T1000 (cell line): ENCODE measurements around the gene PPP1R12B.
"Not testable (repeated sequence)": the region's sequence is repeated elsewhere in the genome, so short reads cannot be mapped to it uniquely, and the experiment has no call there.

Source experiments
- DNase-seq: peaks from one replicate; lab custom pipeline; 2025; ENCODE audit warnings: mixed read lengths; lab: John Stamatoyannopoulos, UW

The PPP1R12B gene

DNA sequence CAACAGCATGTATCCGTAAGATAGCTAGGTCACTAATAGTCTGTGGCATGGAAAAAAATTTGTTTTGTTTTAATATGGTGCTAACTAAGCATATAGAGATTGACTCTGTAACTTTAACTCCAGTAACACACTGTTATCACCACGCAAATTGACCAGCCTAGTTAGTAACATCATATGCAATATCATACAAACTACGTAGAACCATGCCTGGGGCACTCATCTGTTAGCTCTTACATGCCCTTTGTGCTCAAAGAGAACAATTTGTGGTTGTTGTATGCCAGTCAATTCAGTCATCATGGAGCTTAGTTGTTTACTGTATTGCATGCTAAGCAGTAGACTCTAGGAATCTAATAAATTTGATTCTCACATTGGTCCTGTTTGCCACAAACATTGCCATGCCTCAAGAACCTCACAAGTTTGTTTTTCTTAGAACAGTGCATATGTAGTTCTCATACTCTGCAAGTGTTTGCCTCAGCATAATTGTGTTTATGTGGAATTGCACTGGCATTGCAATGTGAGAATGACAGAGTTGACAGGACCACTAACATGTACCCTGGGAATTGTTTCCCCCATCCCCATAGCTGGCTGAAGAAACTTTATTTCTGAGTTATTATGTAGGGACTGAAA, 179.7 kb downstream of the PPP1R12B start:
- DNase-seq: not testable (repeated sequence)

DNA sequence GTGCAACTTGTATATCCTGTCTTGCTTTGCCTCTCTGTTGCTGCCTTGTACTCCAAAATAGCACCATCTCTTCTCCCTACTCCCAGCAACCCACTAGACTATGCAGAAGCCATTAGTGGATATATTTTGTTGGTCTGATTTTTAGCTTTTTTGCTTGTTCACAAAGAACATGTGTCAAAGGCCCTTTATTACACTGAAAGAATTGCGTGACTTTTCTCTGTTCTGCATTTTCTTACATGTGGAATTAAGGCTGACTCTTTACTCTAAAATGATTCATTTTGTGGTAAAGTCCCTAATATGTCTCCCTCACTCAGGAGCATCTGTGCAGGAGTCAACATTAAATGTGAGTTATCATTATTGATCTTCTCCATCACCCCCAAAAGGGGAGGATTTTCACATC, 182.2 kb downstream of the PPP1R12B start:
- DNase-seq: not testable (repeated sequence)

DNA sequence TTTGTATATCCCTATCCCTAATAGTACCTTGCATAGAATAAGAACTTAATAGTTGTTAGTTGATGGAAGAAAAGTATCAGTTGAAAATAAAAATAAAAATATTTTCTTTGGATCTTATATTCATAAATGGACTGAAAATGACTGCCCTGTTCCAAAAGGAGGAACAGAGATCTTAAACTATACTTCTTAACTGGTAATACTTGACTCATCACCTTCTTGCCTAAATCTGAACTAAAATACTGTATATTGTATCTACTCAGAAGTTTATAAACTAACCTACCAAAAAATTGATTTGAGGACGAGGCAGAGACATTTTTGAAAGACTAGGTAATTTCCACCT, 182.9 kb downstream of the PPP1R12B start:
- no peak for DNase-seq

DNA sequence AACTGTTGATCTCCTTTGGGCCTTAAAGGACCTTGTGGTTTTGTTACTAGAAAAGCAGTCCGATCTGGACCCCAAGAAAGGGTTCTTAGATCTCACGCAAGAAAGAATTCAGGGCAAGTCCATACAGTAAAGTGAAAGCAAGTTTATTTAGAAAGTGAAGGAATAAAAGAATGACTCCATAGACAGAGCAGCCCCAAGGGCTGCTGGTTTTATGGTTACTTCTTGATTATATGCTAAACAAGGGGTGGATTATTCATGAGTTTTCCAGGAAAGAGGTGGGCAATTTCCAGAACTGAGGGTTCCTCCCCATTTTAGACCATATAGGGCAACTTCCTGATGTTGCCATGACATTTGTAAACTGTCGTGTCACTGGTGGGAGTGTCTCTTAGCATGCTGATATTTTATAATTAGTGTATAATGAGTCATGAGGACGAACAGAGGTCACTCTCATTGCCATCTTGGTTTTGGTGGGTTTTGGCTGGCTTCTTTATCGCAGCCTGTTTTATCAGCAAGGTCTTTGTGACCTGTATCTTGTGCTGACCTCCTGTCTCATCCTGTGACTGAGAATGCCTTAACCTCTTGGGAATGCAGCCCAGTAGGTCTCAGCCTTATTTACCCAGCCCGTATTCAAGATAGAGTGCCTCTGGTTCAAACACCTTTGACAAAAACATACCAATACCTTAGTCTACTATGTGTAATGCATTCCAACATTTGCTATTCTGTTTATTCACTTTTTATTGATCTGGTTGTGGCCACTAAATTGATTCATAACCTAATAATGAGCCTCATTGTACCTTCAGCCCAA, 183.5 kb downstream of the PPP1R12B start:
- DNase-seq: not testable (repeated sequence)

DNA sequence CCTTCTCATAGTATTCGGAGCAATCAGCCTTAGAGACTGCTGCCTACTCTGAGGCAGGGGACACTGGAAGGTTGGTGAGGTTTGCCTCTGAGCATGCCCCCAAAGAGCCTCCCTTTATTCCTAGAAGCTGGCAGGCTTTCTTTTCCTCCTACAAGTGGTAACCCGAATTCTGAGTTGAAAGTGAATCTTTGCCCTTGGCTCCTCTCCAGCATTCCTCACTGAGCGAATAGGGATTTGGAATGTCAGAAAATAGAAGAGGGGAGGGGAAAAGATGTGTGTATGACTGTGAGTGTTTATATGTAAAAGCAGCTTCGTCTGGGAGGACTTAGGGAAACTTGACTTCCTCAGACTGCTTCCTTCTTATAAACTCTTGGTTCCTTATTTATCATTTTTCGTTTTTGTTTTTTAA, 190.7 kb downstream of the PPP1R12B start:
- DNase-seq: peak; percentile 38

DNA sequence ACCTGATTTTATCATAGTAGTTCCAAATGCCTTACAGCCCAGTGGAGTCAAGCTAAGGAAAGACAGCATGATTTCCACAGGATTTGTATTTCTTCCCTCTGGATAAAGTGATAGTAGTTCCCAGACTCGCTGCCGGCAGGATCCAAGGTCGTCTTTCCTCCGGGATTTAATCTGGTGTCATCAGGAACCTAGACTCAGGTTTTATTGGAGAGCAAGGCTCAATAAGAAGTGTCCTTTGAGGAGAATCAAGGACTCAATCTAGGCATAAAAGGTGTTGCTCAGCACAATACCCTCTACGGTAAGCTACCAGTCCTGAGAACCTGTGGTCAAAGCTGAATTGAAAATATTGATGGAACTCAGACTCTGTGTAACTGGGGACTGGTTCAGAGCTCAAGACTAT, 191.1 kb downstream of the PPP1R12B start:
- DNase-seq: not testable (repeated sequence)

DNA sequence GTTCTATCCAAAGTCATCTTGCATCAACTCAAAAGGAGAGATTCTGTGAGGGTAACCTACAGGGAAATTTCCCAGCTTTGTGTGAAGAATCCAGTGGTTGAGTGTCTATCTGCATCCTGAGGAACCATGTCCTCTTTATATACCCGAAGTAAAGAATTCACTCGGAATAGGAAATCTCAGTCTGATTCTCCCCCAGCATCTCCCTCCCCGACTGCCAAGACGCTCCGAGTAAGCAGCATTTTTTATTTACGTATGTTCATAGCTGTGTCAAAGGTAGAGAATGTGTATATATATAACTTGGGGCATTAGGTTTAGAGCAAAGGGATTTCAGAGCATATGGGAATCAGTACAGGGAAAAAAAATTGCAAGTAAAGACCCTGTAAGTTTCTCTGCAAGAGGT, 191.5 kb downstream of the PPP1R12B start:
- DNase-seq: no peak

DNA sequence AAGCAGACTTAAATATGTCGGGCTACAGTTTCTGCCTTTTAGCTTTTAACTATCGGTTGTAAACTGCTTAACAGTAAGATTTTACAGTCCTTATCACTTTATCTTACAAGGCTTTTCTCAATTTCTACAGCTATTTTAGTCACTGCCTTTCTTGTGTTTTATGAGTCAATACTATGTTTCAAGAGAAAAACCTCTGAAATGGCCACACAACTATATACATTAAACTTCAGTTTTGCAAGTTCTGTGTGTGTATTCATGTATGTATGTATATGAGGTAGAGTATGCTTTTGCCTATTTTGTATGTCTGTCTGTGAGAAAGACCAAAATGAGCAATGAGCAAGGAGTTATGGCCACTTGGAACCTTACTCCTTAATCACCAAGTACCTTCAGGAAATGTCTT, 191.9 kb downstream of the PPP1R12B start:
- DNase-seq: no peak

DNA sequence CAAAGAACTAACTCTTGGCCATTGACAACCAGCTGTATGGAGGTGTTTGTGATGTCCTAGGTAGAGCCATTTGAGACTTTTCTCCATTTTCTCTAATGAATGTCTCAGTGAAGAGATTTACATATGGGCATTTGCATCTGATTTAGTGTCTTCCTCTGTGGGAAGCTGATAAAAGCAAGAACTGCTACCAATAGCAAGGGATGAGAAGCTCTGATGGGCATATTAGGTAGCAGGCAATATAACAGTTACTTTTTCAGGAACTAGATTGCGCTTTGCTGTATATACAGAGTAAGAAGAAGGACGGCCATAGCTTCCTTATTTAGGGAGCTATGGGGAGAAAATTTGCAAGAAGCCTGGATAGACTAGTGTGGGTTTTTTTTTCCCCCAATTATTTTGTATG, 192.4 kb downstream of the PPP1R12B start:
- not testable (repeated sequence) for DNase-seq

DNA sequence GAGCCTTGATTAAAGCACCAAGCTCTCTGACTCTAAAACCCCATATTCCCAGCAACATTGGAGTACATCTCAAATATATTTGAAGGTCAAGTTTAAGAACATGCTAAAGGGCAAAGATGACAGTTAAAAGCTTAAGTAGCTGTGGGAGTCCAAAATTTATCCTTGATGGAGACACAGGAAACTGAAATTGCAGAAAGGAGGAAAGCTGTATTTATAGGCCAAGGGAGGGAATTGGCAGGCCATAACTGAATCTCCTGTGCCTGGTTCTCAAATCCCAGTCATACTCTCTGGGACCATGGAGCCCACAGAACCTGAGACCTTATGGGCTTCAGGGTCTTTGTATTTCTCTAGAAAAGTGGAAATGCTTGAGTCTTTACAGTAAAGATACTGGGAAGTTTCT, 193.9 kb downstream of the PPP1R12B start:
- DNase-seq: not testable (repeated sequence)

DNA sequence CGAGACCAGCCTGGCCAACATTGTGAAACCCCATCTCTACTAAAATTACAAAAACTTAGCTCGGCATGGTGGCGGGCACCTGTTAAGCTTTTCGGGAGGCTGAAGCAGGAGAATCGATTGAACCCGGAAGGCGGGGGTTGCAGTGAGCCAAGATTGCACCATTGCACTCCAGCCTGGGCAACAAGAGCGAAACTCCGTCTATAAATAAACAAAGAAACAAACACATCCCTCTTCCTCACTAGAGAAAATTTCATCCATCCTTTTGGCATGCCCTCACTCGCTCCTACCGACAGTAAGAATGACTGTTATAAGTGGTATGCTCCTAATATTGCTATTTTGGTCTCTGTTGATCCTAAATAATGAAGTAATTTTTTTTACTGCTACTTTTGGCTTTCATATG, 195.0 kb downstream of the PPP1R12B start:
- DNase-seq: not testable (repeated sequence)

DNA sequence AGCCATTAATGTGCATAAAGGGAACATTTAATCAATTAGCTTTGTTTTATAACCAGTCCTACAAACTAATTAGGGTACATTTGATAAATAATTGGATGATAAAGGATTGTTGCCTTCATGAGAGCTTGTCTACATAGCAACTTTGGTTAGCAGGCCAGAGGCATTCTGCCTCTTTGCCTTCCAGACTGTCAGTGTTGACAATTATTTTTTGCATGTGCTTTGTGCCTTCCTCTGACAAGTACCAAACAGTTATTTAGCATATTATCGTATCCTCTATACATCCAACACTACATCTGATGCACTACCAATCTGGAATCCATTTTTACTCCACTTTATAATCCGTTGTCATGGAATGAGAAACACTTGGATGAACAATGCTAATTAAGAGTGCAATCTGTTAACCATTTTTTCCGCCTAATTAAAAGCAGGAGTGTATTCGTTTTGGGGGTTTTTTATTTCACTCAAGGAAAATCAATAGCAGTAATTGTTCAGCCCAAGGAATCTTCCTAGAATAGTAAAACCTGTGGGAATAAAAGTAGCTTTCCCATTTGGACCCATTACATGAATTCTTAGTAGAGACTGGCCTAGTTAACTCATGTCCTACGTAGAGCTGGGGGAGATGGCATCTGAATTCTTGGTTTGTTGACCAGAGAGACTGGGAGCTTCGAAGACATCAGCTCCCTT, 196.4 kb downstream of the PPP1R12B start:
- DNase-seq: not testable (repeated sequence)

DNA sequence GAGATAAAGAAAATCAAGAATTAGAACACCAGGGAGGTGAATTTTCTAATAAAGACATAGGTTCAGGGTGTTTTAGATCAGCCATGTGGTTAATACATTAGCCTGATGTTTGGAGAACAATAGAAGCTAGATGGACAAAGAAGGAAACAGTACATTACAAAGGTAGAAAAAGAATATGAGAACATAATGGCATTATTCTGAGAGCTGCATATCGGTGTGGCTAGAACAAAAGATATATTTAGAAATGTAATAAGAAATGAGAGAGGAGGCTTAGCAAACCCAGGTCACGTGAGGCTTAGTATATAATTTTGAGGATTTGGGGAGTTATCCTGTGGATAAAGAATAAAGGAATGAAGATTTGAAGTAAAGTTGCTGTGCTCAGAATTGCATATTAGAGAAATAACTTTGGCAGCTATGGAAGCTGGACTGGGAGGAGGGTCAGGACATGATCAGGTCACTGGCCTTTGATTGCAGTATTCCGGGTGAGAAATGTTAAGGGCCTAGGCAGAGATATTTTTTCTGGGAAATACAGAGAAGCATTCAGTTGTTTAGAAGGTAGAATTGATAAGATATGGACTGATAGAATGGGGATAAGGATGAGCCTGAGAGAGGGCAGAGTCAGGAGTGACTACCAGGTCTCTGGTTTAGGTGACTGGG, 197.3 kb downstream of the PPP1R12B start:
- not testable (repeated sequence) for DNase-seq

DNA sequence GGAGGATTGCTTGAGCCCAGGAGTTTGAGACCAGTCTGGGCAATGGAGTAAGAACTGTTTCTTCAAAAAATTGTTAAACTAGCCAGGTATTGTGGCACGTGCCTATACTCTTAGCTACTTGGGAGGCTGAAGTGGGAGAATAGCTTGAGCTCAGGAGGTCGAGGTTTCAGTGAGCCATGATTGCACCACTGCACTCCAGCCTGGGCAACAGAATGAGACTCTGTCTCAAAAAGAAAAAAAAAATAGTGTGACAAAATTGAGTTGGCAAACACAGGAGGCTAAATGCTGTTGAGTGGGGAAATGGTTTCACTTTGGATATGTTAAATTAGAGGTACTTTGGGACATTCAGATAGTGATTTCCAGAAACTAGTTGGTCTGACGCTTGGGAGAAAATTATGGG, 197.9 kb downstream of the PPP1R12B start:
- not testable (repeated sequence) for DNase-seq

DNA sequence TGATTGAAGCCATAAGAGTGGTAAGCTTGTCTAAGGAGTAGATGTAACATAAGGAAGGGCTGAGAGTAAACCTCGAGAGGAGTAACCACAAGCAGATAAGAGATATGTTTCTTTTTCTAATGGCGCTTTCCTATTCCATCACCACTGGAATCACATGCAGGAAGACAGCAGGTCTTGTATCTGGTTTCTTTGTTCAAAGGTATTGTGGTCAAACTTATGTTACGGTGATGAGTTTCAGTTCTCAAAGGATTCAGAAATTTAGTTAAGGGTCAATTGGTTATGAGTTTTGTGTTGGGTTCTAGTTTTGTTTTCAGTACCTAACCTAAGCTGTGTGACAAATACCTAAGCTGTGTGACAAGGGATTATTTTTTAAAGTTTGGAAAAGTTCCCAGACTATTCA, 198.3 kb downstream of the PPP1R12B start:
- not testable (repeated sequence) for DNase-seq

DNA sequence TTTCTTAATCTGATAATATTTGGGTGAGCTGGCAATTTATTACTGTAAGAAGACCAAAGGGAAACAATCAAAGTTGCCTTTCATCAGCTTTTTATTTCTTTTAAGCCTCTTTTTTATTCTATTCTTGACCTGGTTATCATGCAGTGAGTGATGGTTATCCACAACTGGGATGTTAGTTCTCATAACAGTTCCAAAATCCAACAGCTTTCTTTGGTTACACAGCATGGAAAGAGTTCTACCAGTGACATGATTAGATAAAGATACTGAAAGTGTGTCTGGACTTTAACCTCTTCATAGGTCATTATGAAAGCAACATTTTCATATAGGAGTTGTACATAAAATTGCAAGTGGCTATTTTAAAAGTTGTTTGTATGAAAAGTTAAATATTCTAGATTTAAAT, 198.7 kb downstream of the PPP1R12B start:
- DNase-seq: no peak

DNA sequence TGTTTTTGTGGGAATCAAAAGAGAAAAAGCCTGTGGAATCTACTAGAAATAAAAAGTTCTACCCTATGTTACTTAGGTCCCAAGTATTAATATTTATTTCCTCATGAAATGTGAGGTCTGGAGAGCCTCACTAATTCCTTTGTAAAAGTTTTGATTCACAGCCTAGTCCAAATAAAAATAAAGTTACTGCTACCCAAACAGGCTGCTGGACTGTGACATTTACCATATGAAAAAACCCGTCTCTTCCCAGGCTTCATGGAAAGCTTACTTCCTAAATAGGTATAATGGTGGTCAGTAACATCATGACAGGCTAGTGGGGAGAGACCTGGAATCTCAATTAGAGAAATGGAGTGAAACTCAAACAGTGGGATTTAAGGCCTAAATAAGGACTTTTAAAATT, 201.6 kb downstream of the PPP1R12B start:
- DNase-seq: not testable (repeated sequence)

DNA sequence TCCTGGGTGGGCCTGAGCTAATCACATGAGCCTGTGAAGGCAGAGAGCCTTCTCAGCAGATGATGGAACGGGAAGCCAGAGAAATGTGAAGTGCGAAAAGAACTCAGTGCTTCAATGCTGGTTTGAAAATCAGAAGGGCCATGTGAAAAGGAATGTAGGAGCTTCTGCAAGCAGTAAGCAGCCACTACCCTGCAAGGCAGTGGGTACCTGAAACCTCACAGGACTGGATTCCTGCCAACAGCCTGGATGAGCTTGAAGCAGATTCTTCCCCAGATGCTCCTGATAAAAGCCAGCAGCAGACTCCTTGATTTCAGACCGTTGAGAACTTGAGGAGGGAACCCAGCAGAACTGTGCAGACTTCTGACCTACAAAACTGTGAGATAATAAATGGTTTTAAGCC, 203.2 kb downstream of the PPP1R12B start:
- no peak for DNase-seq

DNA sequence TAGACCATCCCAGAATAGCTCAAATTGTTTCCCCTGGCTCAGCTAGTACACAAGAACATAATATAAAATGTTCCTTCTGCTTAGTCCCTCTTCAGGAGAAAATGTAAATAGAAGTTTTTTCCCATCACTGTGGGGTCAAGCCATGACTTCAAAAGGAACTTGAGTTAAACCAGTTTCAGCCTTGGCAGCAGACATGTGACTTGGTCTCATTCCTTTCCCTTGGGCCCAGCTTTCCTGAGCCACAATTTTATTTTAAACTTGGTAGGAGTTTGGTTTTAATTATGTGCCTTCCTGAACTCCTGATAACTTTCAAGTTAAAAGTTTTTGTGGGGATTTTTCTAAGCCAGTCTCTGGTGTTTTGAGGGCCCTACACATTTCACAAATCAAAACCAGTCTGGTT, 204.1 kb downstream of the PPP1R12B start:
- not testable (repeated sequence) for DNase-seq

DNA sequence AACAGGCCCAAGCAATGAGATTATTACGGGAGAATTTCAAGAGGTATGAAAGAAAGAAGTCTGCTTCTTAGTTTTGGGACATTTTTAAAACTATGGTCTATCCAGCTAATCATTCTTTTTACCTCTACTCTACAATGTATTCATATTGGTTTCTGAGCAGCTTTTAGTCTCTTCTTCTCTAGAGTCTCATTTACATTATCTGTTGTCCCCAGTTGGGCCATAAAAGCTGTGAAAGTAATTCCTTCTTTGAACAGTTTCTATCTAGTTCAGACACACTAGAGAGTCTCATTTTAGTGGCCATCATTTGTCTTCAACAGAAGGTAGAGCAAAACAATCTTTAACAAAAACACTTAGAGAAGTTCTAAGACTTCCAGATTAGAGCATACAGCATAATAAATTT, 204.6 kb downstream of the PPP1R12B start:
- DNase-seq: not testable (repeated sequence)

DNA sequence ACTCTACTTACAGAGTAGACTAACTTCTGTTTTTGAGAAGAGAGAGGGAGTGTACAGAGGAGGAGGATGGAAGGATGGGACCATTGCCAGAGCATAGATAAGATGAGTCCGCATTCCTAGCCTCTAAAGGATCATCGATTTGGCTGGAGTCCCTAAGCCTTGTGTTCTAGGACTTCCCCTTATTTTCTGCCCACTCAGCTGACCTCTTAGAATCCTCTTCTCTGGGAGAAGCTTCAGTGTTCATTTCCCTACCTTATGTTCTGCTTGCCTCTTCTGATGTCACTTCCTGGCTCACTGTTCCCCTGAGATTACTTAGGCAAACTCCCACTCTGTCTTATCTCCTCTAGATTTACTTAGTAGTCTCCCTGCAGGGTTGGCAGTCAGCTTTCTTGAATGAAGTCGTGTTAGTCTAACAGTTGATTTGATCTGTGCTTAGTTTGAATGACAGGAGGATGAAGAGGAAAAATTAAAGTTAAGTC, 205.1 kb downstream of the PPP1R12B start:
- no peak for DNase-seq

DNA sequence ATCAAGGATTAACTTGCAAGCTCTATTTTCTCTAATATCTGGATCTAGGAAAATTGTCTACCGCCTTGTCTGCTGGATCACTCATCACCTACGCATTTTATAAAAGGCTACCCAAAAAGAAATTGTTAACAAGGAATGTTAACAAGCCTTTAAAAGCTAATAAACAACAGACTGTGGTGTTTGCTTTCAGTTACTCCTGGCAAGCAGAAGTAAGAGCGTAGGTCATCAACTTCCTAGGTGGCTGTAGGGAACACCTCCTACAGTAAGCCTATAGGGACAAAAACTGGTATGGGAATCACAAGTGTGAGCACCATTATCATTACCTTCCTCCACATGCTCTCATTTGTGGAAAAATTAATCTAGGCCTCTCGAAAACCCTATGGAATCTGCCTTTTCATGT, 206.1 kb downstream of the PPP1R12B start:
- not testable (repeated sequence) for DNase-seq
